ENCODE results near the gene TBC1D5.

GRCh38 chr3:17607905-17608304, 134.5 kb downstream of the TBC1D5 start:
- TF ChIP-seq CTCF (IDR thresholded peaks at IDR 0.05) (no peak), EZH2 (IDR thresholded peaks at IDR 0.05) (no peak), EZH2phosphoT487 (IDR thresholded peaks at IDR 0.05) (no peak)

All from neural progenitor cell (in vitro differentiated cells).